ENCODE measurements around the gene FRMD5.

DNA sequence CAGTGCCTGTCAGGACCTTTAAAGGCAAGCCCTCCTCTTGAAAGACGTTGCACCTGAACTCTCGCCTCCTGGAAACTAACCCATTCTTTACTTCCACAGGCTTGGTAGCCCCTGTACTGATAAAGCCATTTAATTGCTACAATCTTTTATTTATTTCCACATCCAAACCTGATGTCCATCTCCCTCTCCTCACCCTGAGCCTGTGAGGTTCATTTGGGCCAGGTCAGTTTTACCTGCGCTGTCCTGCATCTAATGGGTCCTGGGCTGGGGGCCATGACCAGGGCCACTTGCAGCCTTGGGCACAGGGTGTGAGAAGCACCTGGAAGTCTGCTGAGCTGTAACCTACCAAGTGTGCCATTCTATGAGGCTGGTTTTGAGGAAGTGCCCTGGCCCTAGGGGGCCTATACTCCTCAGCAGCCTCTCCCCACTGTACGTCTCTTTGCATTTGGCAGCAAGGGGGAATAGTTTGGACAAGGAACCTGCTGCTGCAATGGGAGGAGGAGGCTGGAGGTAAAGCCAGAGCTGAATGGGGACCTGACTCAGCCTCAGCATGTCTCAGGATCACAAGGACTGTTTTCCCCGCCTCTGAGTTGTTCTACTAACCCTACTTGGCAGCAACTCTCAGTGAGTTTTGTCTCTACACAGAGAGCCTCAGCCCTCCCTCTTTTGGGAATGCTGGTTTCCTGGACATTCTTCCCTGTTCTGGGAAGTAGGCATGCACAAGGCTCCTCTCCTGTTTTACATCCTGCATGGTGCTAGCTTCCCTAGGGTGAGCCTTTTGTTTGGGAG is 314.5 kb downstream of the FRMD5 start:
- TF ChIP-seq, protein P1, sequence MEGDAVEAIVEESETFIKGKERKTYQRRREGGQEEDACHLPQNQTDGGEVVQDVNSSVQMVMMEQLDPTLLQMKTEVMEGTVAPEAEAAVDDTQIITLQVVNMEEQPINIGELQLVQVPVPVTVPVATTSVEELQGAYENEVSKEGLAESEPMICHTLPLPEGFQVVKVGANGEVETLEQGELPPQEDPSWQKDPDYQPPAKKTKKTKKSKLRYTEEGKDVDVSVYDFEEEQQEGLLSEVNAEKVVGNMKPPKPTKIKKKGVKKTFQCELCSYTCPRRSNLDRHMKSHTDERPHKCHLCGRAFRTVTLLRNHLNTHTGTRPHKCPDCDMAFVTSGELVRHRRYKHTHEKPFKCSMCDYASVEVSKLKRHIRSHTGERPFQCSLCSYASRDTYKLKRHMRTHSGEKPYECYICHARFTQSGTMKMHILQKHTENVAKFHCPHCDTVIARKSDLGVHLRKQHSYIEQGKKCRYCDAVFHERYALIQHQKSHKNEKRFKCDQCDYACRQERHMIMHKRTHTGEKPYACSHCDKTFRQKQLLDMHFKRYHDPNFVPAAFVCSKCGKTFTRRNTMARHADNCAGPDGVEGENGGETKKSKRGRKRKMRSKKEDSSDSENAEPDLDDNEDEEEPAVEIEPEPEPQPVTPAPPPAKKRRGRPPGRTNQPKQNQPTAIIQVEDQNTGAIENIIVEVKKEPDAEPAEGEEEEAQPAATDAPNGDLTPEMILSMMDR (IDR thresholded peaks at IDR 0.05) = no peak
- no peak for TF ChIP-seq POLR2A (IDR thresholded peaks at IDR 0.05)
